Hematopoietic multipotent progenitor cell treated with erythropoietin and hydrocortisone succinate and interleukin-3 and kit ligand, for 4 days (in vitro differentiated cells): ENCODE results near the gene CPSF4.
"Not testable (repeated sequence)": the region's sequence is repeated elsewhere in the genome, so short reads cannot be mapped to it uniquely, and the experiment has no call there.

ENCODE experiments used
- DNase-seq: peaks from one replicate; pipeline ENCODE4 v3.0.0-alpha.2; 2015

The CPSF4 gene

GRCh38 chr7:99408379-99409191 is 30.2 kb upstream of the CPSF4 start, which contains the start of the genes BUD31 and PDAP1:
Gene BUD31 (plus strand): TSS chr7:99408969. CDS start chr7:99411093, 2,124 bp downstream.
Gene PDAP1 (minus strand): TSS chr7:99408597. CDS start chr7:99408548, 49 bp downstream.
- peak; percentile 97 for DNase-seq

- peak; percentile 52 for DNase-seq
These were observed 29.6 kb upstream of the CPSF4 start for GRCh38 chr7:99409192-99409572.

- no peak for DNase-seq
These were observed 28.9 kb upstream of the CPSF4 start for GRCh38 chr7:99409806-99410205.

- no peak for DNase-seq
These were observed 28.1 kb upstream of the CPSF4 start for GRCh38 chr7:99410635-99411034.

- DNase-seq = peak; percentile 58
These were observed 23.1 kb upstream of the CPSF4 start for GRCh38 chr7:99415513-99416127.

GRCh38 chr7:99418260-99418659 is 20.5 kb upstream of the CPSF4 start:
- DNase-seq = no peak

- DNase-seq = no peak
These were observed 19.3 kb upstream of the CPSF4 start for GRCh38 chr7:99419323-99420021.

GRCh38 chr7:99420213-99420612 is 18.5 kb upstream of the CPSF4 start:
- DNase-seq = no peak

- no peak for DNase-seq
These were observed 17.8 kb upstream of the CPSF4 start for GRCh38 chr7:99420986-99421385.

- DNase-seq = peak; percentile 46
These were observed 16.6 kb upstream of the CPSF4 start for GRCh38 chr7:99422186-99422585.

- no peak for DNase-seq
These were observed 16.1 kb upstream of the CPSF4 start for GRCh38 chr7:99422625-99423024.

GRCh38 chr7:99424932-99425730 is 13.6 kb upstream of the CPSF4 start:
- no peak for DNase-seq

- DNase-seq = no peak
These were observed 9.7 kb upstream of the CPSF4 start for GRCh38 chr7:99428972-99429566.

- no peak for DNase-seq
These were observed 9.0 kb upstream of the CPSF4 start for GRCh38 chr7:99429756-99430155.

- not testable (repeated sequence) for DNase-seq
These were observed 6.8 kb upstream of the CPSF4 start for GRCh38 chr7:99431756-99432540.

- DNase-seq = no peak
These were observed 5.6 kb upstream of the CPSF4 start for GRCh38 chr7:99433158-99433557.

GRCh38 chr7:99437946-99438572 is 684 bp upstream of the CPSF4 start:
- DNase-seq = peak; percentile 27

- DNase-seq = no peak
These were observed 1.5 kb downstream of the CPSF4 start for GRCh38 chr7:99440195-99440594.

GRCh38 chr7:99446096-99446495 is 7.4 kb downstream of the CPSF4 start:
- DNase-seq = no peak

GRCh38 chr7:99447943-99448342 is 9.2 kb downstream of the CPSF4 start:
- peak; percentile 42 for DNase-seq

- no peak for DNase-seq
These were observed 10.1 kb downstream of the CPSF4 start for GRCh38 chr7:99448855-99449254.
